Mucosa of gallbladder (tissue), 1 donor: ENCODE measurements around the gene MYO1E. TPM values are rescaled to one million over a fixed set of nuclear protein-coding genes. Genes with fewer than 3 reads are reported as not detected.
"Not testable (repeated sequence)": the region's sequence is repeated elsewhere in the genome, so short reads cannot be mapped to it uniquely, and the experiment has no call there.

Experiments used
- DNase-seq: peaks from one replicate; pipeline ENCODE4 v3.0.0-alpha.2; 2020; ENCODE audit warnings: low spot score
- total RNA-seq: library from RNA; stranded (reverse); gene quantifications from one replicate; pipeline ENCODE4 v1.2.1, GENCODE V29; 2021
- donor health status: DM: no; HTN: no; CAD: no.

Gene MYO1E
- total RNA-seq, 1 donor from 2014 or later: 204 TPM

GRCh38 chr15:59166601-59167265 lies 205.9 kb downstream of the MYO1E start:
- DNase-seq: no peak

DNA sequence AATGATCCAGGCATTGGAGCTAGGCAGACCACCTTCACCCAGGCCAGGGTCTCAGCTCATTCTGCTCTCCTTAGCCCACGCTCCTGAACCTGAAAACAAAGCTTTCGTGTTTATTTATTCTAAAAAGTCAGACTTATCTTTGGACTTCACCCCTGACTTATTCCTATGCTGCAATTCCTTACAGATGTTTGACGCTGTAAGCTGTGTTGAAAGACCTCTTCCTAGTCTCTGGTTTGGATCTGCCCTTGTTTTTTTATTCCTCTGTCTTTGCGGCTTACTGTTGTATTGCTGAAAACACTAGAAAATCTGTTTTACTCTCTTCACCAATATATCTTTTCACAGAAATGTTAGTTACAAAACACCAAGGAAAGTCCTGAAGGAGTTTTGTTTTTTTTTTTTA lies 206.5 kb downstream of the MYO1E start:
- DNase-seq: no peak

DNA sequence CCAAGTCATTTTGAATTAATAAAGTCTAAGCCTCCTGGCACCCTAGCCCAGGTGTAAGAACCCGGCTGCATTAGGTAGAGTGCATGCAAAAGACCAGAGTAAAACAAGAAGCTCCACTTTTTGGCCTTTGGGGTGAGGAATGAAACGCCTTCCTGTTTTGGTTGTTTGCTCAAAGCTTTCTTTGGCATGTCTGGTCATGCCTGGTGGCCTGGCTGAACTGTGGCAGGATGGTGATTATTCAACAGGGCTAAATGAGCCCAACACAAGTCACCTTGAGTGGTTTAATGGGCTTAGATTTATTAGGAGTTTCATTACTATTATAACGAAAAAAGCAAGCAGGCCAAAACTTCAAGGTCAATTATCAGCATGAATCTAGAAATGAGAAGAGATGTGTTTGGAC lies 206.9 kb downstream of the MYO1E start:
- no peak for DNase-seq

DNA sequence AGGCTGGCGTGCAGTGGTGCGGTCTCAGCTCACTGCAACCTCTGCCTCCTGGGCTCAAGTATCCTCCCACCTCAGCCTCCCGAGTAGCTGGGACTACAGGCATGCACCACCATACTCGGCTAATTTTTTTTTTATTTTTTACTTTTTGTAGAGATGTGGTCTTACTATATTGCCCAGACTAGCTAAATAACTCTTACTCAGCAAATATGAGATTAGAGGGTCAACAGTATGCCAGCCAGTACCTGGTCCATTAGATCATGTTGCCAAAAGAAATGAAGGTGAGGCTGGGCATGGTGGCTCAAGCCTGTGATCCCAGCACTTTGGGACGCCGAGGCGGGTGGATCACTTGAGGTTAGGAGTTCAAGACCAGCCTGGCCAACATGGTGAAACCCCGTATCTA lies 210.6 kb downstream of the MYO1E start:
- not testable (repeated sequence) for DNase-seq

DNA sequence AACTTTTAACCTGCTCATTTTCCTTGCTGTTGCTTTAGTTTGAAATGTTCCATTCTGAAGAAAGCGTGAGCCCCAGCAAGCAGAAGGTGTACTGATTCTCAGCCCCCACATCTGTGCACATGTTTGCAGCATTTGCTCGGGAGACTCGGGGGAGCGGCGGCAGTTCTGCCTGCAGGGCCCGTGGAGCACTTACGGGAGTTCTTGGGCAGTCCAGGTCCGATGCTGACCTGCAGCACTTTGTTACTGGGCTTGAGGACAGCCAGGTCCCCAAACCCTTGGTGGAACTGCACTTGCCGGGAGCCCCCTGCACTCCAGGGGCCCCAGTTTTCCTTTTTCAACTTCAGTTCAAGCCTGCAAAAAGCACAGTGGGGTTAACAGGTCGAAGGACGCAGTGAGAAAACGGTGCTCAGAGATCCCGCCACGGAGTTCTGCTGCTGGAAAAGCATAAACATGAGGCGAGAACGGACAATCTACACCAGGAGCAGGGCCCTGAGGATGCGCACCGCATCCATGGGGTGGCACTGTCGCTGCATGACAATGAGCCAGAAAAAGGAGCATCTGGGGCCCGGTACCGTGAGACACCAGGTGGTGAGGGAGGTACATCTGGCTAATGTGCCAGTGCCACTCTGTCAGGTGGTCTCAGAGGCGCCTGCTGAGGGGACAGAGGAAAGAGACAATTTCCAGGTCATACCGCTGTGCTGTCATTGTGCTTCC lies 211.6 kb downstream of the MYO1E start:
- no peak for DNase-seq

DNA sequence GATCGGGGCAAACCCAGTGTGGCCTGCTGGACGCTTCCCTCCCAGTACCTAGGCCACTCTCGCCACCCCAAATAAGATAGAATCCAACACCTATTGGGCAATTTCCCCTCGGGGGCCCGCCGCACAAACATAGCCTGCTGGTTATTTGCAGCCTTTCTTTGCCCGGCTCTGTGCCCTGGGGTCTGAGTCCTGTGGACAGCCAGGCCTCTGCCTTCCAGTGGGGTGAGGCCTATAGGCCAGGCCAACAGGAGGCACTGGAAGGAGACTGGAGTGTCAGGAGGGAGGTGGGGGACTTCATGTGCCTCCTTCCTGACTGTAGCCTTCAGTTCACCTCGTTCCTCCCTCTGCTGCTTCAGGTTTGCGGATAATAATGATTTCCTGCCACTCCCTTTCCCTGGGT lies 213.5 kb downstream of the MYO1E start:
- DNase-seq: no peak

DNA sequence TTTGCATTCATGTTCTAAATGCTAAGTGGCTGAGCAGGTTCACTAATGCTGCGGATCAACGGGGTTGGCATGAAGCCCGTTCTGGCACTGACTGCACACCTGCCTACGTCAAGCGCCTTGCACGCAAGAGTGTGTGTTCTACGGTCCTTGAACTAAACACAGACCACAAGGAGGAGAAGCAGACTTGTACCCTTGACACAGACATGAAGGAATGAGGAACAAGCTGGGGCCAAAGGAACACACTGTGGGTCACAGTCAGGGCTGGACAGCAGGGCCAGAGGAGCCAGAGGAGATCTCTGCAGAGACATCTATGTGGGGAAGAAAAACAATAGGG lies 214.0 kb downstream of the MYO1E start:
- no peak for DNase-seq

DNA sequence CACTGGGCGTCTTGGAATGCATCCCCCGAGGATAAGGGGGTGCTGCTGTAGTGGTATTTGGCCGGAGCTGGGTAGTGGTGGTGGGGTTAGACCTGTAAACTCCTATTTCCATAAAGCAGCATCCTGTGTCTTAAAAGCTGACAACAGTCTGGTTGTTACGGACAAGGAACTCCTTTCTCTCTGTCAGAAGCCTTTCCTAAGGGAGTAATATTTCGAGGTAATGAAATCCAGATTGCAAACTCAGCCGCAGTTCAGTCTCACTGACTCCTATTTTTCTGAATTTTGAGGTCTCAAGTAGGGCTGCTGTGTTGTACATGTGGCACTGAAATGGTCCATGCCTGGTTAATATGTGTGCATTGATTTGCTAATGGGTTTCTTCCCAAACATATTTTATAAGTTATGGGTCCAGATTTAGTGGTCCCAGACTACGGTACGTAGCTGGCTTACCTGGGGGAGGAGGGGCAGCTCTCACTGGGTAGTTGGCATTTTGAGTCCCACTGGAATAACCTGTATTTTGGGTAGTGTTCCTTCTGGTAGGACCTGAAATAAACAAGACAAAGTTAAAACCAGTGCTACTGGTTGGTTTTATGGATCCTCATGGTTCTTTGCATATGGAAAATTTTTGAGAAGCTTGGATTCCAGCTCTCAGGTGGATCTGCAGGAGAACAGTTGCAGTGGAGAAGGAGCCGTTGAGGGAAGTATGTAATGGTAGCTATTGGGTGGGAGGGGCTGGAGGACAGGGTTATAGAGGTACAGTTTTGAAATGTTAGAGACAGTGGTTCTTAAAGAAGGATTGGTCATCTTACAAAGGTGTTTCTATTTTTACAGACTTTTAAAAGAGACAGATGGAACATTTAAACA lies 214.6 kb downstream of the MYO1E start:
- DNase-seq: no peak

DNA sequence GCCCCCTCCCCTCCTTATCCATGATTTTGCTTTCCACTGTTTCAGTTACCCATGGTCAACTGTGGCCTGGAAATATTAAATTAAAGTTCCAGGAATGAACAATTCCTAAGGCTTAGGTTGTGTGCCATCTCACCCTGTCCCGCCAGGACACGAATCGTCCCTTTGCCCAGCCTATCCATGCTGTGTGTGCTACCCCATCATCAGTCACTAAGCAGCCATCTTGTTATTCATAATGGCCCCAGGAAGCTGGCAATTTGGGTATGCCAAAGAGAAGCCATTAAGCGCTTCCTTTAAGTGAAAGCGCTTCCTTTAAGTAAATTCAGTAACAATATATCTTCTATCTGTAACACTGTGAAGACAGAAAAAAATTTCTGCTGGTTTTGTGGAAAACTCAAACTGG lies 215.3 kb downstream of the MYO1E start:
- no peak for DNase-seq

- DNase-seq: no peak
Observed at GRCh38 chr15:59155431-59155830, 217.2 kb downstream of the MYO1E start.

DNA sequence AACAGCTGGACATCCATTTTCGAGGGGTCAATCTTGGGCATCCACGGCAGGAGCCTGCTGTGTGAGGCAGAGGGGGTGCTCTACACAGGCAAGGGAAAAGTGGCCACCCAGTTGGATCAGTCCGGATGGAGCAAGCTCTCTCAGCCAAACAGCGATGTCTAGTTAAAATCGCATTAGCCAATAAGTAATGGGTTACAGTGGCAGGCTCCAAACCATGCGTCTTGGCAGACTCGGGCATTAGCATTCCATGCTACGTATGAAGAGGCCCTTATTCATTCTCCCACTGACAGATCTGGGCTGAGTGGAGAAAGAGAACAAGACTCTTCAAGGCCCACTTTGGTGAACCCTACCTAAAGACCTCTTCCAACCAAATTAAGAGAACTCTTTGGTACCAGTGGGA lies 218.4 kb downstream of the MYO1E start:
- no peak for DNase-seq

- no peak for DNase-seq
Observed at GRCh38 chr15:59153466-59153865, 219.2 kb downstream of the MYO1E start.

DNA sequence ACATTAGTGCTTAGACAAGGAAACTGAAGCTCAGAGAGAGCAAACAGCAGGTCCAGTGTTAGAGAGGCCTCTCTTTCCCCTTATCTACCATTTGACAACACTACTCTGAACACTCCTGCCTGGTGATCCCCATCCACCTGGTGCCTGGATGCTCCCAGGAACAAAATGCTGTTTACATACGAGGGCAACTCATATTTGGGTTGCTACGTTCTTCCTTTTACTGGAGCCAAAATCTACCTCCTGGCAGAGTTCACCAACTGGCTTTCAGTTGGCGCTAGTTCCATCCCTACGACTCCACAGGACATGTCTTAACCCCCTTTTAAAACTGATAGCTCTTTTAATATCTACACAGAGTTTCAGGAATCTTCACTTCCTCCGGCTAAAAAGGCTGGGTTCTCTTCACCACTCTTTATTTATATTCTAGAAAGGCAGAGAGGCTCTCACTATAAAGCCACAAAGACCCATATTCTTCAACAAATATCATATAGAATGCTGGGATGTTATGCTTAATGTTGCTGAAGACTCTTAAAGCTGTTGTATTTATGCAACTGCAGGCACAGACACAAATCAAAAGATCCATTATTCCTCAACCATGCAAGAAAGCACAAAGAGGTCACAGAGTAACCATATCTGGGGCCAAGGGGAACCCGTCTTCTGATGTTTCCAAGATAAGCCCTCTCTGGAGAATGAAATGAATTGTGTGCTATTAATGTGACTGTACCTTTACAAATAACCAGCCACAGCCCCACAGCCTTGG lies 219.8 kb downstream of the MYO1E start:
- no peak for DNase-seq

GRCh38 chr15:59150185-59150584 lies 222.5 kb downstream of the MYO1E start:
- DNase-seq: no peak

- DNase-seq: no peak
Observed at GRCh38 chr15:59148153-59148833, 224.4 kb downstream of the MYO1E start.

- no peak for DNase-seq
Observed at GRCh38 chr15:59147666-59148065, 225.0 kb downstream of the MYO1E start.

DNA sequence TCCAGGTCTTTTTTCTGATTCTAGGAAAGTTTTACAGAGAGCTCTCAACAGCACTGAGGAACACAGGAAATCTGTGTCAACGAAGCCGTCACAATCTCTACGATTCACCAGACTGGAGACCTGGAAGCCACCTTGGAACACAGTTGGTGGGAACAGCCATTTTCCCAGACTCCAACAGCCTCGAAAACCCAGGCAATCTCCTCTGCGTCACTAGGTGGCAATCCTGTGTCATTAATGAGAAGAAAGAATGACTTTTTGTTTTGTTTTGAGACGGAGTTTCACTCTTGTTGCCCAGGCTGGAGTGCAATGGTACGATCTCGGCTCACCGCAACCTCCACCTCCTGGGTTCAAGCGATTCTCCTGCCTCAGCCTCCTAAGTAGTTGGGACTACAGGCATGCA lies 228.1 kb downstream of the MYO1E start:
- DNase-seq: not testable (repeated sequence)

GRCh38 chr15:59143281-59143680 lies 229.4 kb downstream of the MYO1E start:
- DNase-seq: no peak

- DNase-seq: no peak
Observed at GRCh38 chr15:59140422-59141226, 232.0 kb downstream of the MYO1E start.

DNA sequence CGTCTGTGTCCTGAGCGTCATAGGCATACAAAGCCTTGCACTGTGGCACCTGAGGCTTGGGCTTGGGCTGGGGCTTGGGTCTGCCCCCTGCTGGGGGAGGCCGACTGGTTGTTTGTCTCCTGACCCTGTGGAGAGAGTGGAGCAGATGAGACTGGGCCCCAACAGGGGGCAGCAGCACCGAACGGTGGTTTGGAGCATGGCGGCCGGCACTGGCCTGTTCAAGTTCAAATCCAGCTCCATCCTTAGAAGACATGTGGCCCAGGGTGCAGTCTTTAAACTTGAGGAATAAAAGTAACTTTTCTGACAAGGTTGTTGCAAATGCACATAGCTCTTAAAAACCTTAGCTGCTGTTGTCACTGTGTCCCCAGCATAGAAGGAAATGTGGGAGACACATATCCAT lies 234.4 kb downstream of the MYO1E start:
- DNase-seq: peak; percentile 20

DNA sequence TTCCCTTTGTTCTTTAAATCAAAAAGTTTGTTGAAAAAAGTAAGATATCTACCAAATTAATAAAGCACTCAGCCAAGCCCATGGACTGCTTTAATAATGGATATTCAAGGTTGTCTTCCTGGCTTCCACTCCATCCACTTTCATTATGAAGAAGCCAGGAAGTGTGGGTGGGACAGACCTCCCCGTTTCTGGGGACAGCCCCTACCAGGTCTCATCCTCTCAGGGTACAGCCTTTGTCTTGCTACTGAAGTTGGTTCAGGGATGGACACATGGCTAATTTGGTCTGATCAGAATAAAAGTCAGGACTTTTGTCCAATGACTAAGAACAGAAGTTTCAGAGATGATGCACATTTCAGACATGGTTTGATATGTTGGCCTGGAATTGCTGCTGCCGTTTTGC lies 235.1 kb downstream of the MYO1E start:
- DNase-seq: no peak
